ENCODE results near the gene NTSR1.

NTSR1 gene

GRCh38 chr20:62693524-62693922, 15.1 kb upstream of the NTSR1 start:
- no peak for DNase-seq (ENCODE audit: low read depth in 1 of 2, low spot score in 1 of 2)

- no peak for DNase-seq (ENCODE audit: low read depth in 1 of 2, low spot score in 1 of 2)
Observed at GRCh38 chr20:62694106-62694505, 14.5 kb upstream of the NTSR1 start.

GRCh38 chr20:62694868-62695267, 13.8 kb upstream of the NTSR1 start:
- no peak for DNase-seq (ENCODE audit: low read depth in 1 of 2, low spot score in 1 of 2)

- DNase-seq (ENCODE audit: low read depth in 1 of 2, low spot score in 1 of 2) = no peak
Observed at GRCh38 chr20:62695448-62696414, 12.9 kb upstream of the NTSR1 start.

- no peak for DNase-seq (ENCODE audit: low read depth in 1 of 2, low spot score in 1 of 2)
Observed at GRCh38 chr20:62696434-62696957, 12.1 kb upstream of the NTSR1 start.

- DNase-seq (ENCODE audit: low read depth in 1 of 2, low spot score in 1 of 2) = no peak
Observed at GRCh38 chr20:62696989-62697388, 11.6 kb upstream of the NTSR1 start.

- DNase-seq (ENCODE audit: low read depth in 1 of 2, low spot score in 1 of 2) = no peak
Observed at GRCh38 chr20:62697468-62697912, 11.1 kb upstream of the NTSR1 start.

GRCh38 chr20:62698231-62698630, 10.4 kb upstream of the NTSR1 start:
- DNase-seq (ENCODE audit: low read depth in 1 of 2, low spot score in 1 of 2) = no peak

GRCh38 chr20:62699296-62699695, 9.3 kb upstream of the NTSR1 start:
- no peak for DNase-seq (ENCODE audit: low read depth in 1 of 2, low spot score in 1 of 2)

- no peak for DNase-seq (ENCODE audit: low read depth in 1 of 2, low spot score in 1 of 2)
Observed at GRCh38 chr20:62699741-62700140, 8.9 kb upstream of the NTSR1 start.

GRCh38 chr20:62700261-62700930, 8.2 kb upstream of the NTSR1 start:
- no peak for DNase-seq (ENCODE audit: low read depth in 1 of 2, low spot score in 1 of 2)

GRCh38 chr20:62701161-62702012, 7.2 kb upstream of the NTSR1 start:
- DNase-seq (ENCODE audit: low read depth in 1 of 2, low spot score in 1 of 2) = no peak

GRCh38 chr20:62702013-62702300, 6.7 kb upstream of the NTSR1 start:
- no peak for DNase-seq (ENCODE audit: low read depth in 1 of 2, low spot score in 1 of 2)

GRCh38 chr20:62702895-62703852, 5.5 kb upstream of the NTSR1 start:
- DNase-seq (ENCODE audit: low read depth in 1 of 2, low spot score in 1 of 2) = no peak

- DNase-seq (ENCODE audit: low read depth in 1 of 2, low spot score in 1 of 2) = no peak
Observed at GRCh38 chr20:62703853-62704228, 4.8 kb upstream of the NTSR1 start.

- no peak for DNase-seq (ENCODE audit: low read depth in 1 of 2, low spot score in 1 of 2)
Observed at GRCh38 chr20:62704341-62704948, 4.2 kb upstream of the NTSR1 start.

- DNase-seq (ENCODE audit: low read depth in 1 of 2, low spot score in 1 of 2) = no peak
Observed at GRCh38 chr20:62705627-62706026, 3.0 kb upstream of the NTSR1 start.

- DNase-seq (ENCODE audit: low read depth in 1 of 2, low spot score in 1 of 2) = no peak
Observed at GRCh38 chr20:62706344-62706743, 2.3 kb upstream of the NTSR1 start.

GRCh38 chr20:62706857-62707256, 1.8 kb upstream of the NTSR1 start:
- DNase-seq (ENCODE audit: low read depth in 1 of 2, low spot score in 1 of 2) = no peak
